ENCODE results near the gene FBXO9.
A peak's percentile ranks its signal among the peaks of the same experiment; 100 is the strongest.
"Not testable (repeated sequence)": the region's sequence is repeated elsewhere in the genome, so short reads cannot be mapped to it uniquely, and the experiment has no call there.

FBXO9 gene

GRCh38 chr6:53045891-53046673, 19.1 kb upstream of the FBXO9 start:
- no peak for DNase-seq (ENCODE audit: low read depth in 3 of 3)

DNA sequence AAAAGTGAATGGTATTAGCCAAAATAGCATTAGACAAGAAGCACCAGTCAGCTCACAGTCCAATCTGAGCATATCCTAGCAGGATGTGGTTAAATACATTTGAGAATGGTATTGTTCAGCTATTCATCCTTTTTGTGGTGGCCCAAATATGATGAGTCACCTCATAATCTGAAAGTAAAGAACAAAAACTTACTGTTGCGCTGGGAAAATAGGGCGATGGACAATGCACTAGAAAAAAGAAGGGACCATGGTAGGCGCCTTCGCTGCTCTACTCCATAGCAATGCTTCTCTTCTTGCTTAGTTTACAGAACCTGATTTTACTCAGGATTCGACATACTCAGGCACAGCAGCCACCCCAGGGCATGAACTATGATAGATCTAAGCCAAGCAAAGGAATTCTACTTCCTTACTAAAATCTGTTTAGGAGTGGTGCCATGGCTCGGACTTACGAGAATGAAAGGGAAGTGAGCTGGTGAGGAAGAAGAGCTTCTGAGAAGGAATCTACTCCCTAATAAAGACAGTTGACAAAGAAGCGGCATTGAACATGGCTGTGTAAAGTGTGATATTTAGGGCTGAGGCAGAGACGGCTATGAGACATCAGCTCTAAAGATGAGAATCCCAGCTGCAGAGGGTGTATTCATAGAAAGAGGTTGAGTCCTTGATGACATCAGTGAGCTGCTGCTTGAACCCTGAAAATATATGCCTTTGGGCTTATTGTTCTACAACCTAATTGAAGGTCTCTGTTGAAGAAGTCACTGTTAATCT, 16.6 kb upstream of the FBXO9 start:
- DNase-seq (ENCODE audit: low read depth in 3 of 3): no peak

DNA sequence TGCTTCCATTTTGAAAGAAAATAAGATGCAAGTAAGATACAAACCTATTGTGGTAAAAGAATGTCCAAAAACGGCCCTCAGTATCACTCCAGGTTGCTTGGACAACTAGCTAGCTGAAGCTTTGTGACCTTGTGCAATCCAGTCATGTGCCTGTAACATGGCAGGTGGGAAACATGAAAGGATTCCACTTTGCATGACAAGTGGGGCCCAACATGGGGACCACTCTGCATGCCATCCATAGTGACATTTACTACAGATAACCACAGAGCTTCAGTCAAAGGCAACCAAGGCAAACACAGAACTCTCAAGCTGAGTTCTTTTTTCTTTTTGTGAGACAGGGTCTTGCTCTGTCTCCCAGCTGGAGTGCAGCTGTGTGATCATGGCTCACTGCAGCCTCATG, 15.8 kb upstream of the FBXO9 start:
- no peak for DNase-seq (ENCODE audit: low read depth in 3 of 3)

DNA sequence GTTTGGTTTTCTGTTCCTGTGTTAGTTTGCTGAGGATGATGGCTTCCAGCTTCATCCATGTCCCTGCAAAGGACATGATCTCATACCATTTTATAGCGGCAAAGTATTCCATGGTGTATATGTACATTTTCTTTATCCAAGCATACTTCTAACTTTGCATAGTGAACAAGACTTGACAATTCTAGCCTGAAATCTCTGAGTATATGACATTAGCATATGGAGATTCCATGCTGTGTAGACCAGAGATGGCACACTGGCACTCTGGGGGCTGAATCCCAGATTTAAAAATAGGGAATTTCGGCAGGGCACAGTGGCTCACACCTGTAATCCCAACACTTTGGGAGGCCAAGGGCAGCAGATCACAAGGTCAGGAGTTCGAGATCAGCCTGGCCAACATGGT, 13.1 kb upstream of the FBXO9 start:
- DNase-seq (ENCODE audit: low read depth in 3 of 3): not testable (repeated sequence)

GRCh38 chr6:53054532-53054931, 10.7 kb upstream of the FBXO9 start:
- DNase-seq (ENCODE audit: low read depth in 3 of 3): no peak

- DNase-seq (ENCODE audit: low read depth in 3 of 3): no peak
Measured at GRCh38 chr6:53055873-53056272, 9.3 kb upstream of the FBXO9 start.

- no peak for DNase-seq (ENCODE audit: low read depth in 3 of 3)
Measured at GRCh38 chr6:53056273-53056672, 8.9 kb upstream of the FBXO9 start.

GRCh38 chr6:53058388-53059195, 6.6 kb upstream of the FBXO9 start:
- DNase-seq (ENCODE audit: low read depth in 3 of 3): no peak

- DNase-seq (ENCODE audit: low read depth in 3 of 3): no peak
Measured at GRCh38 chr6:53059648-53060589, 5.3 kb upstream of the FBXO9 start.

- no peak for DNase-seq (ENCODE audit: low read depth in 3 of 3)
Measured at GRCh38 chr6:53062169-53062539, 3.0 kb upstream of the FBXO9 start.

DNA sequence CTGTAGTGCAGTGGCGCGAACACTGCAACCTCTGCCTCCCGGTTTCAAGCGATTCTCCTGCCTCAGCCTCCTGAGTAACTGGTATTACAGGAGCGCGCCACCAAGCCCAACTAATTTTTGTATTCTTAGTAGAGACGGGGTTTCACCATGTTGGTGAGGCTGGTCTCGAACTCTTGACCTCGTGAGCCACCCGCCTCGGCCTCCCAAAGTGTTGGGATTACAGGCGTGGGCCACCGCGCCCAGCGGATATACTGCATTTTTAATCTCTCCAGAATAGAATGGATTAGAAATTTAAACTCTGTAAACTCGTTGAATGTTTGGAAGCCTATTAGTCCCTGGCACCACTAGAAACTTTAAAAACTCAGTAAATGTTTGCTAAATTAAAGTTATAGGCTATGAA, 949 bp upstream of the FBXO9 start:
- not testable (repeated sequence) for DNase-seq (ENCODE audit: low read depth in 3 of 3)

- peak; percentile 87 to 95 (median 93) for DNase-seq (ENCODE audit: low read depth in 3 of 3)
Measured at GRCh38 chr6:53064726-53065265, 408 bp upstream of the FBXO9 start.

GRCh38 chr6:53066077-53066417, 843 bp downstream of the FBXO9 start:
- peak in 1 of 3 experiments; percentile 45 for DNase-seq (ENCODE audit: low read depth in 3 of 3)

DNA sequence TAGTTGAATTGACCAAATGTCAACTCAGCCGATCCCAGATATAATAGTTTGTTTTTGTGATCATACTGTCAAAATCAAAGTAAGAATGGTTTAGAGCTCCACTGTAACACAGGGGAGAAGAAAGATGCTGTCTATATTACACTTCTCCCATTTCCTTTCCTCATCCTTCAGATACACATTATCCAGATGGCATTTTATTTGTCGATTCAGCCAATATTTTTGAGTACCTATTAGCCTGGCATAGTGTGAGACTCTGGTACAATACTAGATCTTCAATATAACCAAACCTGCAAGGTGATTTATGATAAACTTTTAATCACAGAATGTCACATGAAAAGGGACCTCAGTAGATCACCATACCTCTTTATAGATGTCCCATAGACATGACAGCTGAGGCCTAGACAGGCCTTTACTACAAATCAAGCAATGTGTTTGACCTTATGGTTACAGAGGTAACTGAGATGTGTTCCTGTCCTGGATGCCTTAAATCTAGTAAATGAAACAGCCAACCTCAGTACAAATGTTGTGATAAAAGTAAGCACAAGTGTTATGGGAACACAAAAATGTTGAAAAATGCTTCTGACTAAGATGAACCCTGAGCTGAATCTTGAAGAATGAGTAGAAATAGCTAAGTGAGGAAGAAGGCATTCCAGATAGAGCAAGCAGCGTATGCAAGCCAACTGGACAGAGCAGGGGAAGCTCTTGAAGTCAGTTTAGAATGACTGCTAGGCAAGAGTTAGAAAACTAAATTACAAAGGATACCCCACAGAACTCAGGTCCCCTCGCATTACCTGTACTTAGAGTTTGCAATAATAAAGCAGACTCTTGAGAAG, 1.9 kb downstream of the FBXO9 start:
- DNase-seq (ENCODE audit: low read depth in 3 of 3): no peak

DNA sequence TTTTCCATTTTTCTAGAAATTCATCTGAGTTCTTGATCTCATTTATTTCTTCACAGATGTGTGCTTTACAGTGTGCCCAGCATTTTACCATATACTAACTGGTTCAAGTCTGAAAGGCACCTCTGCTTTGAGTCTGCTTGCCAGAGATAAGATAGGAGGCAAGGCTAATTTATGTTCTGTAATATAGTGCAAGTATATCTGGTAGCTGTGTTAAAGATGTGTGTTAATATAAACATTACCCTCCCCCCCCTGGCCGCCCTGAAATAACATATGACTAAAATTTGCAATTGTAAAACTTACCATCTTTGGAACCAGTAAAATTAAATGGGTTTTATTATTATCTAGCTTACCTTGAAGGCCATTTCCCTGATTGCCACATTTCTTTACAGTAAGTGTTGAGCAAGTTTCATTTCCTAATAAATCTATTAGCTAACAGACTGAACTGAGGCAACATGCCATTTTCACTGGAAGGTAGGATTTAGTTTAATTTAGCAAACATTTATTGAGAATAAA, 2.7 kb downstream of the FBXO9 start:
- no peak for DNase-seq (ENCODE audit: low read depth in 3 of 3)

- DNase-seq (ENCODE audit: low read depth in 3 of 3): no peak
Measured at GRCh38 chr6:53069427-53069826, 4.2 kb downstream of the FBXO9 start.

DNA sequence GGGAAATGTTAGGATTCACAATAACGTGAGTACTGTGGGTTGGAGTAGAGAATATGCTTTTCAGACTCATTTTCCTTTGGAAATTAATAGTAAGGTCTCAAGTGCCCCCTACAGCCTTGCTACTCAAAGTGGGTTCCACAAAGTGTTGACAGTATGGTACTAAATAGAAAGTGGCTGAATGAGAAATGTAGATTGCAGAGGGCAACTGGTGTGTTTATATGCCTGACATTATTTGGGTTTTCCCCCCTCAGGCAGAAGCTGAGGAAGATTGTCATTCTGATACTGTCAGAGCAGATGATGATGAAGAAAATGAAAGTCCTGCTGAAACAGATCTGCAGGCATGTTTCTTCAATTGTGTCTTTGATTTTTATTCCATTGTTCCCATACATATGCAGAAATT, 5.6 kb downstream of the FBXO9 start:
- no peak for DNase-seq (ENCODE audit: low read depth in 3 of 3)

DNA sequence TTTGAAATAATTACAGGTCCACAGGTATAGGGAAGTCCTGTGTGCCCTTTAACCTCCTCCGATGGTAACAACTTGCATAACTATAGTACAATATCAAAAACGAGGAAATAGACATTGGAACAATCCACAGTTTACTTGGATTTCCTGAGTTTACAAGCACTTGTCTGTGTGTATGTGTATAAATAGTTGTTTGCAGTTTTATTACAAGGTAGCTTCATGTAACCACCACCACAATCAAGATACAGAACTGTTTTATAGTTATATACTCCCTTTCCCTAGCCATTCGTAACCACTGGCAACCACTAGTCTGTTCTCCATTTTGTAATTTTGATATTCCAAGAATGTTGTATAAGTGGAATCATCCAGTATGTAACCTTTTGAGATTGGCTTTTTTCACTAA, 9.1 kb downstream of the FBXO9 start:
- no peak for DNase-seq (ENCODE audit: low read depth in 3 of 3)

DNA sequence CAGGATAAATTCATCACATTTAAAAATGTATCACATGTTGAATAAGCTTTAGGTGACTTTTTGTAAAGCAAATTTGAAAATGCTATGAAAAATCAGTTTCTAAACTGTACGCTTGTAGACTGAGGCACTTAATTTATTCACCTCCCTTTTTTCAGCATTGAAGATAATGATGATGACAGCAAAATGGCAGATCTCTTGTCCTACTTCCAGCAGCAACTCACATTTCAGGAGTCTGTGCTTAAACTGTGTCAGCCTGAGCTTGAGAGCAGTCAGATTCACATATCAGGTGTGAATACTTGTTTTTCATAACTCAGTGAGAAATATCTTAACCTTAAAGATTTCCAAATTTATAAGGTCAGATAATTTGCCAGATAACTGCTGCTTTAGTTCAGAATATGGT, 15.6 kb downstream of the FBXO9 start:
- DNase-seq (ENCODE audit: low read depth in 3 of 3): no peak

GRCh38 chr6:53086302-53086701, 21.1 kb downstream of the FBXO9 start:
- DNase-seq (ENCODE audit: low read depth in 3 of 3): no peak

All from stimulated activated CD4-positive, alpha-beta T cell treated with anti-CD3 and anti-CD28 coated beads, TNF-alpha, amount 100 ng/mL, for 24 hours (primary cell).